Body of pancreas (tissue), 4 donors: ENCODE measurements around the gene AQP5. TPM values are rescaled to one million over a fixed set of nuclear protein-coding genes. Genes with fewer than 3 reads are reported as not detected.

Source experiments
- ATAC-seq: fragments of 150-250 bp; one replicate; pipeline ENCODE4 v1.9.1; 2016
- DNase-seq, 4 donors: peaks; one replicate each; pipeline ENCODE4 v3.0.0-alpha.2; 2019
- H3K27ac ChIP-seq, 4 donors: fragments of 200-600 bp; sonication (generic); 1 replicate in 3 of 4; 2 replicates in 1 of 4; pipeline versions ENCODE4 v1.5.1 to v1.6.1; 2016 to 2019; ENCODE audit warnings: mild to moderate bottlenecking in 1 of 4, mixed read lengths in 1 of 4, moderate library complexity in 1 of 4
- H3K27me3 ChIP-seq, 2 donors: fragments of 200-600 bp; sonication (generic); one replicate each; pipeline ENCODE4 v1.6.0; 2016; ENCODE audit warnings: mild to moderate bottlenecking in 1 of 2
- H3K36me3 ChIP-seq, 2 donors: fragments of 200-600 bp; sonication (generic); replicated peaks in 1 of 2; 2 replicates each; pipeline ENCODE4 v1.5.1; 2016; ENCODE audit warnings: low read depth in 2 of 2; ENCODE audit not compliant: insufficient read depth in 1 of 2
- H3K4me1 ChIP-seq: fragments of 200-600 bp; sonication (generic); one replicate; pipeline ENCODE4 v1.6.0; 2016
- H3K4me3 ChIP-seq, 2 donors: fragments of 200-600 bp; sonication (generic); 1 replicate in 1 of 2; 2 replicates in 1 of 2; pipeline ENCODE4 v1.5.1; 2016 to 2019
- H3K9me3 ChIP-seq, 3 donors: fragments of 200-600 bp; sonication (generic); 1 replicate in 2 of 3; 2 replicates in 1 of 3; pipeline ENCODE4 v1.5.1; 2016
- POLR2A ChIP-seq, 3 donors: fragments of 450-650 bp; IDR thresholded peaks; one replicate each; pipeline ENCODE4 v1.6.1; 2016; ENCODE audit warnings: antibody characterized with exemption in 3 of 3, mild to moderate bottlenecking in 2 of 3
- WGBS, 2 donors: methylation state at CpG; one replicate each; pipeline ENCODE4 v1.1.5; 2017; 5-methylcytosine and 5-hydroxymethylcytosine counted together
- intact Hi-C: fragments of 100-400 bp; cut with DNase I; formaldehyde crosslinking; loops from one replicate; pipeline ENCODE4 v1.15.1; 2023
- total RNA-seq, 2 donors: library from RNA; depleted of rRNA; stranded (reverse); fragments of >200 nt; gene quantifications; one replicate each; pipeline ENCODE4 v1.1.0, GENCODE V29; 2016
- TF ChIP-seq, protein P1 (sequence below), 7 experiments: fragments of 450-650 bp in 4 of 7; fragments of 200-600 bp in 3 of 7; sonication (generic) in 3 of 7; IDR thresholded peaks; one replicate each; pipeline ENCODE4 v1.5.1; 2016 to 2019; ENCODE audit warnings: antibody characterized with exemption in 7 of 7

Gene AQP5
- total RNA-seq, 2 donors from 2014 or later = 1.3 to 2.1 TPM

GRCh38 chr12:49922349-49923034, 39.2 kb upstream of the AQP5 start:
- Histone ChIP-seq H3K4me1 (peaks cover 10% of the 10 kb centered on the region), H3K36me3 (no peaks in the 10 kb centered on the region), H3K9me3 (no peaks in the 10 kb centered on the region), H3K27ac (no peak overlapping the region), H3K4me3 (no peak overlapping the region), H3K27me3 (no peaks in the 10 kb centered on the region)
- intact Hi-C loops = no loop called here
- WGBS, 2 donors = 48 to 62% methylated on average over 10 to 12 of the region's 12 CpGs
- ATAC-seq = peak; percentile 31
- TF ChIP-seq, protein P1, sequence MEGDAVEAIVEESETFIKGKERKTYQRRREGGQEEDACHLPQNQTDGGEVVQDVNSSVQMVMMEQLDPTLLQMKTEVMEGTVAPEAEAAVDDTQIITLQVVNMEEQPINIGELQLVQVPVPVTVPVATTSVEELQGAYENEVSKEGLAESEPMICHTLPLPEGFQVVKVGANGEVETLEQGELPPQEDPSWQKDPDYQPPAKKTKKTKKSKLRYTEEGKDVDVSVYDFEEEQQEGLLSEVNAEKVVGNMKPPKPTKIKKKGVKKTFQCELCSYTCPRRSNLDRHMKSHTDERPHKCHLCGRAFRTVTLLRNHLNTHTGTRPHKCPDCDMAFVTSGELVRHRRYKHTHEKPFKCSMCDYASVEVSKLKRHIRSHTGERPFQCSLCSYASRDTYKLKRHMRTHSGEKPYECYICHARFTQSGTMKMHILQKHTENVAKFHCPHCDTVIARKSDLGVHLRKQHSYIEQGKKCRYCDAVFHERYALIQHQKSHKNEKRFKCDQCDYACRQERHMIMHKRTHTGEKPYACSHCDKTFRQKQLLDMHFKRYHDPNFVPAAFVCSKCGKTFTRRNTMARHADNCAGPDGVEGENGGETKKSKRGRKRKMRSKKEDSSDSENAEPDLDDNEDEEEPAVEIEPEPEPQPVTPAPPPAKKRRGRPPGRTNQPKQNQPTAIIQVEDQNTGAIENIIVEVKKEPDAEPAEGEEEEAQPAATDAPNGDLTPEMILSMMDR (IDR thresholded peaks at IDR 0.05) = no peak
- no peak for TF ChIP-seq POLR2A (IDR thresholded peaks at IDR 0.05)
- DNase-seq = peak in 2 of 4 donors; percentile 25 to 27

GRCh38 chr12:49923035-49923644, 38.5 kb upstream of the AQP5 start:
- peaks cover 10% of the 10 kb centered on the region for H3K4me1 ChIP-seq
- DNase-seq (no peak), ATAC-seq (no peak)
- no peaks in the 10 kb centered on the region for H3K27me3 ChIP-seq
- H3K4me3 ChIP-seq = no peak overlapping the region
- H3K27ac ChIP-seq = no peak overlapping the region
- no peaks in the 10 kb centered on the region for H3K36me3 ChIP-seq
- 68 to 72% methylated on average over 7 of the region's 7 CpGs for WGBS, 2 donors
- no peaks in the 10 kb centered on the region for H3K9me3 ChIP-seq
- intact Hi-C loops = no loop called here
- TF ChIP-seq, protein P1 (IDR thresholded peaks at IDR 0.05) = no peak
- TF ChIP-seq POLR2A (IDR thresholded peaks at IDR 0.05) = no peak

- no peak for DNase-seq
- no peaks in the 10 kb centered on the region for H3K36me3 ChIP-seq
- 77 to 88% methylated on average over 13 to 15 of the region's 15 CpGs for WGBS, 2 donors
- ATAC-seq = no peak
- no peaks in the 10 kb centered on the region for H3K9me3 ChIP-seq
- no peak overlapping the region for H3K4me3 ChIP-seq
- no peaks in the 10 kb centered on the region for H3K27me3 ChIP-seq
- TF ChIP-seq, protein P1 (IDR thresholded peaks at IDR 0.05) = no peak
- no peak for TF ChIP-seq POLR2A (IDR thresholded peaks at IDR 0.05)
- intact Hi-C loops = no loop called here
- no peak overlapping the region for H3K27ac ChIP-seq
- peaks cover 10% of the 10 kb centered on the region for H3K4me1 ChIP-seq
These were observed 37.7 kb upstream of the AQP5 start for GRCh38 chr12:49923880-49924556.

- intact Hi-C loops = no loop called here
- no peaks in the 10 kb centered on the region for H3K27me3 ChIP-seq
- peaks cover 10% of the 10 kb centered on the region for H3K4me1 ChIP-seq
- no peak overlapping the region for H3K27ac ChIP-seq
- no peaks in the 10 kb centered on the region for H3K9me3 ChIP-seq
- no peaks in the 10 kb centered on the region for H3K36me3 ChIP-seq
- H3K4me3 ChIP-seq = no peak overlapping the region
- ATAC-seq (no peak), DNase-seq (no peak)
- no peak for TF ChIP-seq POLR2A (IDR thresholded peaks at IDR 0.05)
- TF ChIP-seq, protein P1 (IDR thresholded peaks at IDR 0.05) = no peak
- 89 to 91% methylated on average over 7 of the region's 7 CpGs for WGBS, 2 donors
These were observed 36.9 kb upstream of the AQP5 start for GRCh38 chr12:49924628-49925246.
